Subcutaneous abdominal adipose tissue (tissue), 5 donors: ENCODE measurements around the gene SUSD1.

ENCODE experiments used
- H3K27ac ChIP-seq: one replicate; pipeline ENCODE4 v1.7.0; 2013; ENCODE audit warnings: low read depth, mild to moderate bottlenecking, inconsistent platforms, low read length, moderate library complexity
- H3K27me3 ChIP-seq, 5 donors: one replicate each; pipeline ENCODE4 v1.7.0; 2013; ENCODE audit warnings: low read length in 5 of 5, inconsistent platforms in 1 of 5; ENCODE audit not compliant: control insufficient read depth in 5 of 5, insufficient read depth in 4 of 5
- H3K36me3 ChIP-seq, 5 donors: one replicate each; pipeline ENCODE4 v1.7.0; 2013; ENCODE audit warnings: low read length in 5 of 5; ENCODE audit not compliant: control insufficient read depth in 5 of 5, insufficient read depth in 5 of 5
- H3K4me1 ChIP-seq, 5 donors: one replicate each; pipeline ENCODE4 v1.7.0; 2013; ENCODE audit warnings: low read length in 5 of 5, mild to moderate bottlenecking in 3 of 5, moderate library complexity in 1 of 5; ENCODE audit not compliant: control insufficient read depth in 5 of 5, insufficient read depth in 5 of 5
- H3K4me3 ChIP-seq, 5 donors: one replicate each; pipeline ENCODE4 v1.7.0; 2013; ENCODE audit warnings: low read length in 5 of 5, low read depth in 1 of 5
- H3K9ac ChIP-seq, 5 donors: one replicate each; pipeline ENCODE4 v1.7.0; 2013; ENCODE audit warnings: low read length in 5 of 5, mild to moderate bottlenecking in 4 of 5, moderate library complexity in 3 of 5
- H3K9me3 ChIP-seq, 5 donors: one replicate each; pipeline ENCODE4 v1.7.0; 2013; ENCODE audit warnings: low read length in 5 of 5; ENCODE audit not compliant: control insufficient read depth in 5 of 5
- donor health status: healthy.
- donor health status: healthy.
- donor health status: healthy.
- donor health status: healthy.
- donor health status: healthy.

The SUSD1 gene

GRCh38 chr9:112175796-112176315 is 759 bp upstream of the SUSD1 start:
- H3K9ac ChIP-seq = no peak overlapping the region
- no peaks in the 10 kb centered on the region for H3K9me3 ChIP-seq
- H3K4me1 ChIP-seq = peaks cover 3 to 27% (median 17%) of the 10 kb centered on the region in 5 donors
- H3K27ac ChIP-seq = no peak overlapping the region
- no peaks in the 10 kb centered on the region for H3K36me3 ChIP-seq
- no peaks in the 10 kb centered on the region for H3K27me3 ChIP-seq
- H3K4me3 ChIP-seq = peak overlapping the region in 3 of 5 donors; percentile 54 to 75 (median 68)

DNA sequence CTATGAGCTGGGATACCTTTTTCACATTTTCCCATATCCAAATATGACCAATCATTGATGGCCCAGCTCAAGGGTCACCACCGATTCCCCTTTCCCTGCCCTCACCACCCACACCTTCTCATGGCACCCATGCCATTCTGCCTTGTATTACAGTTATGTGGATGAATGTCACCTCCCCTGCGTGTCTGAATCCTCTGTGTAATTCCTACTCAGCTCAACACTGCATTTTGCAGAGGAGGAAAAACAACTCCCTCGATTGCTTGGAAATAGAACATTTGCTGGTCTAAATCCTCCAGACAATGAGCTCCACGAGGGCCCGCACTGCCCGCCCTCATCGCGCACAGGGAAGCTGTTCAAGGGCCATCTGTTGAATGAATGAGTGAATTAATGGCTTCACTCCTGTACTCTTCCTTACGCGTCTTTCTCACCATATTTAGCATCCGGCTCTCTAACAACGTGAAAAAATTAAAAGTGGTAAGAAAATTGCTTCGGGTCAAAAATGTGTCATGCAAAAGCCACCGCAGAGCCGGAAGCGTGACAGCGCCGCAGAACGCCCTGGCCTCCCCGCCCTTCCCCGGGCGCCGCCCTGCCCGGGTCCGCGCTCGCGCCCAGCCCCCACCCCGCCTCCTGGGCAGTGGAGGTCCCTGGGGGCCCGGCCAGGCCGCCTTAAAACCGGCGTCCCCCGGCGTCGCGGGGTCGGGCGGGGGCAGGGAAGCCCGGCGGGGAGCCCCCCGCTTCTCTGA is 704 bp downstream of the SUSD1 start:
- no peaks in the 10 kb centered on the region for H3K9me3 ChIP-seq
- H3K27ac ChIP-seq = no peak overlapping the region
- H3K4me1 ChIP-seq = peaks cover 3 to 24% (median 14%) of the 10 kb centered on the region in 5 donors
- H3K9ac ChIP-seq = peak overlapping the region in 4 of 5 donors; percentile 22 to 53 (median 32)
- H3K36me3 ChIP-seq = no peaks in the 10 kb centered on the region
- peak overlapping the region; percentile 58 to 75 (median 68) for H3K4me3 ChIP-seq
- no peaks in the 10 kb centered on the region for H3K27me3 ChIP-seq

- H3K9ac ChIP-seq = peak overlapping the region in 2 of 5 donors; percentile 22 to 41
- no peaks in the 10 kb centered on the region for H3K27me3 ChIP-seq
- no peaks in the 10 kb centered on the region for H3K9me3 ChIP-seq
- no peaks in the 10 kb centered on the region for H3K36me3 ChIP-seq
- peaks cover 3 to 24% (median 14%) of the 10 kb centered on the region in 5 donors for H3K4me1 ChIP-seq
- H3K27ac ChIP-seq = no peak overlapping the region
- H3K4me3 ChIP-seq = peak overlapping the region in 4 of 5 donors; percentile 61 to 75 (median 68)
These were observed 1.4 kb downstream of the SUSD1 start for GRCh38 chr9:112173489-112174221.

- Histone ChIP-seq H3K4me3 (no peak overlapping the region), H3K27ac (no peak overlapping the region), H3K4me1 (peaks cover 5 to 34% (median 26%) of the 10 kb centered on the region in 5 donors), H3K9ac (no peak overlapping the region), H3K36me3 (no peaks in the 10 kb centered on the region), H3K9me3 (no peaks in the 10 kb centered on the region), H3K27me3 (no peaks in the 10 kb centered on the region)
These were observed 4.1 kb downstream of the SUSD1 start for GRCh38 chr9:112170968-112171367.

GRCh38 chr9:112170235-112170634 is 4.9 kb downstream of the SUSD1 start:
- H3K27ac ChIP-seq = no peak overlapping the region
- H3K36me3 ChIP-seq = no peaks in the 10 kb centered on the region
- no peaks in the 10 kb centered on the region for H3K27me3 ChIP-seq
- no peak overlapping the region for H3K4me3 ChIP-seq
- no peaks in the 10 kb centered on the region for H3K9me3 ChIP-seq
- peaks cover 5 to 32% (median 25%) of the 10 kb centered on the region in 5 donors for H3K4me1 ChIP-seq
- H3K9ac ChIP-seq = peak overlapping the region in 1 of 5 donors; percentile 26

DNA sequence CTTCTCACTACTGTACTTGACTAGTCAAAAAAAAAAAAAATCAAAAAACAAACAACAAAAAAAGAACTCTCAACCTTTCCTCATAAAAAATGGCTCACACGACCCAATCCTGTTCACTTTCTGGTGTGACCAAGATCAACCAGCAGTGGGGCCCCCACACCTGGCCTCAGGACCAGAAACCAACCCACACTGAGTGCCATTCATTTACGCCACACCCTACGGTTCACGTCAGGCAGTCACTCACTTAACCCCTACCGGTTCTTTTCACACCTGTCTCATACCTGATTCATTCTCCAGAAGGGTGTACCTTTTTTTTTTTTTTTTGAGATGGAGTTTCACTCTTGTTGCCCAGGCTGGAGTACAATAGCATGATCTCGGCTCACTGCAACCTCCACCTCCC is 5.7 kb downstream of the SUSD1 start:
- H3K4me1 ChIP-seq = peaks cover 5 to 29% (median 24%) of the 10 kb centered on the region in 5 donors
- H3K9me3 ChIP-seq = no peaks in the 10 kb centered on the region
- no peaks in the 10 kb centered on the region for H3K36me3 ChIP-seq
- H3K27me3 ChIP-seq = no peaks in the 10 kb centered on the region
- H3K27ac ChIP-seq = no peak overlapping the region
- H3K9ac ChIP-seq = no peak overlapping the region
- H3K4me3 ChIP-seq = no peak overlapping the region

GRCh38 chr9:112168197-112168596 is 6.9 kb downstream of the SUSD1 start:
- Histone ChIP-seq H3K27me3 (no peaks in the 10 kb centered on the region), H3K27ac (no peak overlapping the region), H3K9me3 (no peaks in the 10 kb centered on the region)

DNA sequence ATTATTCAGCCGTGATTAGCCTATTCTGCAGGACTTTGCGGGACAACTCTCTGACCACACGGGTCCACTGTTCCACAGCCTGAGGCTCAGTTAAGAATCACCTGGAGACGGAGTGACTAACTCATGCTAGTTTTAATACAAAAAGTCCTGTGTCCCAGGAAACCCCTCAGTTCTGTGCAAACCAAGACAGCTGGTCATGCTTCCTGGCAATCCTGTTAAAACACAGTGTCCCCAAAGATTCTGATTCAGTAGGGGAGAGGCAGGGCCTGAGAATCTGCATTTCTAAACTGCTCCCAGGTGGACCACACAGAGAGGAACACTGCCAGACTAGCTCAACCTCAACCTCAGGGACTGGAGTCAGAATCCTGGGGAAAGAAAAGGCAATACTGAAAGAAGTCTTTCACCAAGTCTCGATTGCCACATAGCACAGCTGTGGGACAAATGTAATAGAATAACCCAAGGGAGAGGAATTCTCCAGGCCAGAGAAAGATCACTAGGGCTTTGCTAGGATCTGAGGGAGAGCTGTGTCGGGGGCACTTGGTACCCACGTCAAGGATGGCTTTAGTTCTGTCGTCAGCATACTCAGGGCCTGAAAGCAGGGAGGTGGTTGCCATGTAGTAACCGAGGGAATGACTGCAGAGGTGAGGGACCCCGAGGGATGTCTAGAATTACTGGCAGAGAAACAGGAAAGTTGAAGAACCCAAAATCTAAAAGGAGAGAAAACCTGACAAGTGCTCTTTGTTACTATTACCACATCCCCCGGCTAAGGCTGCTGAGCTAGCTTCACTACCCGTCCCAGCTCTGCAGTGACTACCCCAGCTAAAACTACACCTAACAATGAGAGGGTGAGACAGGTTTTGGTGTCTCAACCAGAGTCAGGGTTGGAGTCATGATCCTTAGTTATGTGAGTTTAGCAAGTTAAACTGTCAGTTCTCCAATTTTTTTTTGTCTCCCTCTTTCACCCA is 8.6 kb downstream of the SUSD1 start:
- H3K27ac ChIP-seq = peak overlapping the region; percentile 0
- peaks cover 2 to 24% (median 18%) of the 10 kb centered on the region in 5 donors for H3K4me1 ChIP-seq
- no peaks in the 10 kb centered on the region for H3K27me3 ChIP-seq
- no peaks in the 10 kb centered on the region for H3K36me3 ChIP-seq
- H3K9me3 ChIP-seq = no peaks in the 10 kb centered on the region
- peak overlapping the region in 1 of 5 donors; percentile 41 for H3K9ac ChIP-seq
- peak overlapping the region in 1 of 5 donors; percentile 6 for H3K4me3 ChIP-seq

More at GRCh38 chr9:112168197-112168596, 6.9 kb downstream of the SUSD1 start:
- Histone ChIP-seq H3K36me3 (no peaks in the 10 kb centered on the region), H3K4me3 (no peak overlapping the region), H3K4me1 (peaks cover 2 to 24% (median 18%) of the 10 kb centered on the region in 5 donors), H3K9ac (no peak overlapping the region)

DNA sequence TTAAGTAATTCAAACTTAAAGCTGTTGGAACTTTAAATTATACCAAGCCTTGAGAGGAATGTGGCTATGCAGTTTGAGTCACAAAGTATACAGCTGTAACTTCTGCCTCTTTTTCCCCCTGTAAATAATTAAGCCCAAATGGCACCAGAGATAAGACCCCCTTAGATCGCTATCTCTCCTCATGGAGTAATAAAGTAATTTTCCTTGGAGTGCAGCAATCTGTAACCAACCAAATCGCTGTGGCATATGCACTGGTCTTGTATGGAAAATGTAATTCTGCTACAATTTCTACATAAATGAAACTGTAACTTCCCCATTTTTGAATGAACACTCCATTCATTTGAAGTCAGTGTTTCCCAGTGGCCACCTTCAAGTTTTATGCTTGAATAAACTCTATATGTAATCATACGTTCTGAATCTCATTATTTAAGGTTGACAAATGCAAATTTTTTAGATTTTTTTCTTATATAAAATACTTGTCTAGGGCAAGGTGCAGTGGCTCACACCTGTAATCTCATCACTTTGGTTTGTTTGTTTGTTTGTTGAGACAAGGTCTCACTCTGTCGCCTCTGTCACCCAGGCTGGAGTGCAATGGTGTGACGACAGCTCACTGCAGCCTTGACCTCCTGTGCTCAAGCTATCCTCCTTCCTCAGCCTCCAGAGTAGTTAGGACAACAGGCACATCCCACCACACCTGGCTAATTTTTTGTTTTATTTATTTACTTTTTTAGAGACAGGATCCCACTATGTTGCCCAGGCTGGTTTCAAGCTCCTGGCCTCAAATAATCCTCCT is 12.3 kb downstream of the SUSD1 start:
- H3K4me1 ChIP-seq = peaks cover 2 to 21% (median 11%) of the 10 kb centered on the region in 5 donors

More for the DNA sequence above, 12.3 kb downstream of the SUSD1 start:
- Histone ChIP-seq H3K27me3 (no peaks in the 10 kb centered on the region), H3K9ac (no peak overlapping the region), H3K4me3 (no peak overlapping the region), H3K36me3 (no peaks in the 10 kb centered on the region), H3K9me3 (no peaks in the 10 kb centered on the region), H3K27ac (no peak overlapping the region)
